HG03039 (cell line): Measurements from ENCODE around the gene WWTR1.
A peak's percentile ranks its signal among the peaks of the same experiment; 100 is the strongest.

Source experiments
- ATAC-seq: cut with Tn5 transposase; IDR thresholded peaks from one replicate; pipeline ENCODE4 v1.9.1; 2021; ENCODE audit warnings: mild to moderate bottlenecking, moderate library complexity; ENCODE audit not compliant: unreplicated experiment

The WWTR1 gene

DNA sequence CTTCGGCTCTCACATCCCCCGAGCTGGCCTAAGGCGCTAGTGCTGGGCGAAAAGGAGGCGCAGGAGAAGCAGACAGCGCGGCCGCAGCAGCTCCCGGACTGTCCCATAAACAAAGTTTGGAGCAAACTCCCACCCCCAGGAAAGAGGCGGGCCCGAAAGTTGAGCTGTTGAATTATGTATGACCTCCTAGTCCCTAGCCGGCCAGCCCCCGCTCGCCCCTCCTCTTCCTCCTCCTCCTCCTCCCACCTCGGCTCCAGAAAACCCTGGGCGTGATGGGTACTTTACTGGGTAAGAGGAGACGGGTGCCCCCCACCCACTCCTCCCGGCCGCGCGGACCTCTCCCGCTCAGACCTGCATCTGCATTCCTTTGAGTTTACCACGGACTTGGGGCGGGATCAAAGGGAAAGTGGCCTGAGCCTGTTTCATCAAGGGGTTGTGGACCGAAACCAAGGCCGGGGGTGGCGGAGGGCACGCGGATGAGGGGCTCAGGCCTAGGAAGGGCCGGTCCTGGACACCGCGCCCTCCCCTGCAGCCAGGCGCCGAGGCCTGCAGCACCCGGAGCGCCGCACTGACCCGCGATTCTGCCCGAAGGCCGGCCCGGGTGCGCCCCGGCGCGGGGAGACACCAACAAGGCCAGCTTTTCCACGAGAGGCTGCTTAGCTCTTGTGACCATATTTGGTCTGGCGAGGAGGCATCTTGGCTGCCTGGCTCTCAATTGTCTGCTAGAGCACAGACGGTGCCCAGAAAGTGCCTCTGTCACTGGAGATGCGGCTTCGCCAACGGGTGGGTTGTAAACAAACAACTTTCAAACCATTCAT, at the start of gene WWTR1:
Gene WWTR1 (minus strand): TSS at position 100 of the 818 bp plus-strand sequence. CDS start 719 bp downstream, outside the sequence.
- ATAC-seq = peak; percentile 71

DNA sequence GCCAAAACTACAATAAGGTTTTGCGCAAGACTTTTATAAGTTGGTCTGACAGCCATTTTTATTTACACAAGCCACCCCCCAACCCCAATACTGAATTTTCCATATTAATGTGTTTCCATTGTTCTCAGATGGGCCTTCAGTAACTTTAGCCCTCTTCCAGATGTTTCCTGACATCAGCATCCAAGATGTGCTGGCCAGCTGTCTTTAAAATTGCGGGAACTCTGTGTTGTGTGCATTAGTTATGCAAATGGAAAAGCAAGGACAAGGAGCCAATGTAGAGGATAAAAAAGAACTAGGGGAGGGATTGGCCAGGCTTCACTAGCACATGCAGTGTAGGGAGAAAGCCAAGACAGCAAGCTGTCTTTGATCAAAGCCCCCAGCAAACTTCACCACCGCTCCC, 49.1 kb upstream of the WWTR1 start:
- no peak for ATAC-seq

DNA sequence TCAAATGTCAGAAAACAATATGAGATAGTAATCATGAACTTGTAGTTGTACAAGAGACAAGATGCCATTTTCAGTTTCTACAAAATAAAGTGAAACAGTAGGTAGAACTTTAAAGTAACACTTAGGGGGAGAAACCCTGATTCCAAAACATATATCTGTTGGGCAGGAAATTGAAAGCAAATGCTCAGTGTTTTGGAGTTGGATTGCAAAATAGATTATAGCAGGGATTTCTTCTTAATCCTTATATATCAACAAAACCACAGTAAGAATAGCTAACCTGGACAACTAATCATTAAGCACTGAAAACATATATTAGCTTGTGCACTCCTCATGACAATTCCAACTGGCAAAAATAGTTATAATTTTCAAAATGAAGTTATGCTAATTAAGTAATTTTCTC, 47.6 kb upstream of the WWTR1 start:
- ATAC-seq = no peak

DNA sequence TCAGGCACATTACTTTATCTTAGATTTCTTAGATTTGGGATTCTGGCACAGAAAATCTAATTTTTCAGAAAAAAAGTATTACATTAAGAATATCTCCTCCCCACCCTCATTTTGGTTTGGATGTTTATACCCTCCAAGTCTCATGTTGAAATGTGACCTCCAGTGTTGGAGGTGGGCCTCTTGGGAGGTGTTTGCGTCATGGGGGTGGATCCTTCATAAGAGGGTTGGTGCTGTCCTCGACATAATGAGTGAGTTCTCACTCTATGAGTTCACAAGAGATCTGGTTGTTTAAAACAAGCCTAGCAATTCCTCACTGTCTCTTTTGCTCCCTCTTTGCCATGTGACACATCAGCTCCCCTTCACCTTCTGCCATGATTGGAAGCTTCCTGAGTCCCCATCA, 45.6 kb upstream of the WWTR1 start:
- ATAC-seq = no peak

DNA sequence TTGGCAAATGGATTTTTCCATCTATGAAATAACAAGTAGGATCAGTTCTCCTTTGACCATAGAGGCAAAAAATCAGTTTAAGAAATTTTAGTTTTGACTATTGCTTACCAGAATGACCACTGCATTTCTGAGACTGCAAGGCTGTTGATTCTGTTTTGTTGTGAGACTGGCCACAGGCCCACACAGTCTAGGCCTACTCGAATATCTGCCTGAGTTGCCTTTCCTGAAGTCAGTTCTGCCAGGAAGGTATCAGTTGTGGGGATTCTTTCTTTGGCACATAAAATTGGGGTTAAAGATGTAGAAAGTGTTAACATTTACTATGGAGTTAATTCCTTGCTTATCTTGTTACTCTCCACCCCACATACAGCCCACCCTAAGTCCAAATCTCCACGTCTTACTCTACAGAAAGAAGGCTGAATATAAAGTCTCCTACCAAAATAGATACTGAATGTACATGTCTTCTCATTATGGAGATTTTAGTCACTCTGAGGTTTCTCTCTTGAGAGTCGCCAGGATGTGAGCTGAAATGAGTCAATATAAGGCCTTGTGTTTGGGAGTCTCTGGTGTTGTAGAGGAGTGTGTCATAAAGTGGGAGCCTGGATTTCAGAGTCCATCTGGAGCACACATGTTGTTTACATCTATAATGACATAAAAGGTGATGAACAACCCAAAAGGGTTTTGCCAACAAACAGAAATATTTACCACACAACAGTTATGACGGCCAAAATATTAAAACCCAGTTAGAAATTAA, 45.0 kb upstream of the WWTR1 start:
- ATAC-seq = no peak

DNA sequence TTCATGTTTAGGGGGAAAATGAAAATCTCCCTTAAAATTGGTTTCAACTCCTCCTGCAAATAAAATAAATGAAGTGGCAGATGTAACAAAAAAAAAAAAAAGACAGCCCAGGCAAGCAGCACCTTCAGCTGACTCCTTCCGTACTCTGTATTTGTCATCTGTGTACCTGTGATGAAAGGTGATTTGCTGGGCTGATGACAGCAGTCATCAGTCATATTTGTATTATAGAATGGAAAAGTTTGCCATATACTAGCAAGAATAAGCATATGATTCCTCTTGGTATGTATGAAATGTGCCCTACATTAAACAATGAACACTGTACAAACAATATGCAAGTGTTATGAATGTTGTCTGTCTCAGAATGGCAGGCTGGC, 44.1 kb upstream of the WWTR1 start:
- ATAC-seq = no peak

DNA sequence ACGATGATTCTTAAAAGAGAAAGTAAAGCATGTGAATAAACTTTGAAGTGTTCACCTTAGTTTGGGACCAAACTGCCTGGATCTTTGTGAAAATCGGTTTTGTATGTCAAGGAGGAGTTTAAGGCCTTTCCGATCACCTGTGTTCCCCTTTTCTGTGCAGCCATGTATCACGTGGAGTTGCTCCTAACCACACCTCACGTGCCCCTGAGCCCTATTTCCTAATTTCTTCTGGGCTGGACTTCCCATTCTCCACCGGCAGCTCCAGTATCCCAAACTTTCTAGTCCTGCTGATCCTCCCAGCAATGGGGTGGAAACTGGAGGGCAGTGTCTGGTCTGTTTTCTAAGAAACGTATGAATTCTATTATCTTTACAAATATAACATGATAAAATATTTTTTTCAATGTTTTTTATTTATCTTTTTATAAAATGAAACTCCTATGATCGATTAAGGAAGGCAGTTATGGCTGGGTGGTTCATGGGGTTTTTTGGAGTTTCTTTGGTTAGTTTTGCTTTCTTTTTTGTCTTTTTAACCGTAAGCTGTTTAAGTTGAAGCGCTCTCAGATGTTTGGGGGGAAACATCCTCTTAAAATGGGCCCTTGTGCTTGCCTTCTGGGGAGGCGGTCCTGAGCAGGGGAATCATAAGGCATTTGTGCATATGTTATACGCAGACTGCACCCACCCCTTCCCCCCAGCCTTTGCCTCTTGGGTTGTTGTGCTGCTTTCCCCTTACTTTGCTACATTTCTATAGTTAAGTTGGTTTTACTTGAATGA, 43.6 kb upstream of the WWTR1 start:
- no peak for ATAC-seq

DNA sequence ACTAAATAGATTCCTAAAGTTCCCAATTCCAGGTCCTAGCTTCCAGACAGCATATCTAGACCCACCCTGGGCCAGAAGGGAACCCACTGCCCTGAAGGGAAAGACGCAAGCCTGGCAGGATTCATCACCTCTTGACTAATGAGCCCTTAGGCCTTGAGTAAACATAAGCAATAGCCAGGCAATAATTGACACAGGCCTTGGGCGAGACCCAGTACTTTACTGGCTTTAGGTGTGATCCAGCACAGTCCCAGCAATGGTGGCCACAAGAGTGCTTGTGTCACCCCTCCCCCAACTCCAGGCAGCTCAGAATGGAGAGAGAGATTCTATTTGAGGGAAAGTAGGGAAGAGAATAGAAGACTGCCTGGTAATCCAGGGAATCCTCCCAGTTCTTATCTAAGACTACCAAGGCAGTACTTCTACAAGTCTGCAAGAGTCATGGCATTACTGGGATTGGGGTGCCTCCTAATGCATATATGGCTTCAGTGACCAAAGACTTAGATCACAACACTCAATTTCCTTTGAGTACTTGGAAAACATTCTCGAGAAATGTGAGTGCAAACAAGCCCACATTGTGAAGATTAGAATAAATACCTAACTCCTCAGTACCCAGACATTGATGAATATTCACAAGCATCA, 30.4 kb upstream of the WWTR1 start:
- ATAC-seq = no peak

DNA sequence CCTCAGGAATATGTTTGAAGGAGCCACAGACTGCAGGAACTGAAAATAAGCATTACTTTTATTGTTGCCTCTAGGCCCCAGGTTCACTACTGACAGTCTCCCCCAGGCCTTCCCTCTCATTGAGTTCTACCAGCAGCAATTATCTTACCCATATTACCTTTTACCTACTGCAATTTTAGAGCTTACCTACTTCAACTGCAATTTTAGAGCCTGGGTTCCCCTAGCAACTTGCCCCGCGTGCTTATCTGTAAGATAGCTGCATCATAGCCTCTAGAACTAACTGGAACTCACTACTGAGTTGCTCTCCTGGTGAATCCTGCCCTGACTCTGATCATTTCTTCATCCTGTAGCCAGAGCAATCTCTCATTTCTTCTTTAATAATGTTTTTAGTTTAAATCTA, 29.2 kb upstream of the WWTR1 start:
- ATAC-seq = no peak

DNA sequence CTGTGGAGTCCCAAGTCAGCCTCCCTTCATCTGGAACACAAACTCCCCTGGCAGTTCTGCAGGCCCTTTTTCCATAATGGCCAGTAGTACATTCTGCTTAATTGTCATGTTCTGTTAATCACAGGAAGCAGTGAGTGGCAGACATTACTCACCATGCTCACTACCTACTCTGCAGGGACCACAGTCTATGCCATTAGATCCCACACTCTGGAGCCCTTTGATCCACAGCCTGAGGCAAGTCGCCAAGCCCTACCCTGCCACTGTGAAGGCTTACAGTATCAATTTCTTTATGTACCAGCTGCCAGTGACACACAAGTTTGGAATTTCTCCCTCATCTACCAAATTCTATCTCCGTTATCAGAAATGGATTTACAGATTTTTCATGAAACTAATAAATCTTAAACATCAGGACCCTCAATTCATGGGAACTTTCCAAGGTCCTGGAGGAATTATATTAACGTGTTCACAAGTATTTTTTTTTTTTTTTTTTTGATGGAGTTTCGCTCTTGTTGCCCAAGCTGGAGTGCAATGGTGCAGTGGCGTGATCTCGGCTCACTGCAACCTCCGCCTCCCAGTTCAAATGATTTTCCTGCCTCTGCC, 20.6 kb upstream of the WWTR1 start:
- ATAC-seq = no peak

DNA sequence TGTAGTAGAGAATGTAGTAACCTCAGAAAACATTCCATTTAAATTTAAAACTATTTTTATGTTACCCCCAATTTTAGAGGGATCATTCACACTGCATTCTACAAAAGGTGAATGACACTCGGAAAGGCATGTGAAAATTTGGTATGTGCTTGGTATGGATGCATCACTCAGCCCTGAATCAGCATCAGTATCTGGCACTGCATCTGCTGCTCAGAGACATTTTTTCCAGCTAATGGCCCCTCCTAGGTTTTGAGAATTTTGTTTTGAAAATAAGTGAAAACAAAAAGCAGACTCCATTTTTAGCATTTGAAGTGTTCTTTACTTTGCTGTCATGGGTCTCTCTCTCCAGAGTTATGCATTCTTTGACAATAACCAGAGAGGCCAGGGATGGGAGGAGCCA, 15.6 kb upstream of the WWTR1 start:
- no peak for ATAC-seq

DNA sequence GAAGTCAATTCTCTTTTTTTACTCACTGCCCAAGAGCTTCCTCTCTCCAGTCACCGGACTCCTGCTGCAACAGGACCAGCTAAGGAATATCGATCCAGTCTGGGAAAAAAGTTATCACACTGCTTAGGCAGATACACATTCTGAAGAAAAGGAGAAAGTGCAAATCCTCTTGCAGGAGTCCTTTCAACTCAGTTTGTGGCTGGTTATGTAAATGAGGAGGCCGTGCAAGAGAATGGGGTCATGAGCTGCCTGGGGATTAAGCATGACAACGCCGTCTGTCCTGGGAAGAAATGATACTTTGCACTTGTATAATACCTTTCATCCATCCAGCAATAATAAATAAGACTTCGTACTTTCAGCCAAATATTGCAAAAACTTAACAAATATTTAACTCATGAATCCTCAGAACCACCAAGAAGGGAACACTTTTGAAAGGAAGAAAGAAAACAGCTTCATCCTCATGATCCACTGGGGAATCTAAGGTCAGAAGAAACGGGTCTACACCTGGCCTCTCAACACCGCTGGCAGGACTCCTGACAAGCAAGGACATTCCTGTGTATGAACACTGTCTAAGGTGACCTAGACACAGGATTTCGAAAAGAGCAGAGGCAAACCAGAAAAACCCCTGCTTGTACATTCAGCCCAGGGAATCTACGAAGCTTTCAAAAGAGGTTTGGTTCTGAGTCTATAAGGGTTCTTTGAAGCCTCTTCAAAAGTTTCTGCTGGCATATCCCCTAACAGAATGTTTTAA, 13.1 kb upstream of the WWTR1 start:
- ATAC-seq = no peak

DNA sequence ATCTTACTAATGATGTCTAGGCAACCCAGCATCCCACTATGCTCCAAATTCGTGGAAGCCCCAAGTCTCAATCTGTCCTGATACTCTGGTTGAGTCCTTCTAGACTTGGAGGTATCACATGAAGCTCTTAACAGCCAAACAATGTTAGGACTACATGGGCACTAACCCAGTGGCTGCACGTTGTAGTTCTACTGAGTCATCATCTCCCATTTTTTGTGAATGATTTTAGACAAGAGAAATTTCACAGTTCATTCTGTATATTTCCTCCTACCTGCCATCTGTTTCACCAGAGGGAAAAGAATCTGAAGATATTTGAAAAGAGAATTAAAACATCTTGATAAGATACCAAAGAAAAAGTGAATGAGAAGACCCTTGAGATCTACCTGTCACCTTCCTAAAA, 9.8 kb upstream of the WWTR1 start:
- ATAC-seq = no peak

DNA sequence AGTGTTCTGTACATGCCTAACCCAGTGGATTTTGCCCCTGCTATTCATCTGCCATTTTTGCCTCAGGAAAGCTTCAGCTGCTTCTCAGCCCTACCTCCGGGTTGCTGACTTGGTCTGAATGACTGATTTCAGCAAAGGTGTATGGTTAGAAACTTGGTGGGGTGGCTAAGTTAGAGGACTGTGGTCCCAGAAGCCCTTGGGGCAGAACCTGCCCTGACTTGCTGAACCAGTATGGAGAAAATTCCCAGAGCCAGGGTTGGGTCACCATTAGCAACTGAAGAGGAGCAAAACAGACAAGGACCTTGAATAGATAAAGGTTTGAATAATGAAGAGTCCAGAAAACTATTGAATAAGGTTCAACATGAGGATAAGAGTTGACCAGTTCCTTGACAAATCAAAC, 6.1 kb upstream of the WWTR1 start:
- no peak for ATAC-seq

DNA sequence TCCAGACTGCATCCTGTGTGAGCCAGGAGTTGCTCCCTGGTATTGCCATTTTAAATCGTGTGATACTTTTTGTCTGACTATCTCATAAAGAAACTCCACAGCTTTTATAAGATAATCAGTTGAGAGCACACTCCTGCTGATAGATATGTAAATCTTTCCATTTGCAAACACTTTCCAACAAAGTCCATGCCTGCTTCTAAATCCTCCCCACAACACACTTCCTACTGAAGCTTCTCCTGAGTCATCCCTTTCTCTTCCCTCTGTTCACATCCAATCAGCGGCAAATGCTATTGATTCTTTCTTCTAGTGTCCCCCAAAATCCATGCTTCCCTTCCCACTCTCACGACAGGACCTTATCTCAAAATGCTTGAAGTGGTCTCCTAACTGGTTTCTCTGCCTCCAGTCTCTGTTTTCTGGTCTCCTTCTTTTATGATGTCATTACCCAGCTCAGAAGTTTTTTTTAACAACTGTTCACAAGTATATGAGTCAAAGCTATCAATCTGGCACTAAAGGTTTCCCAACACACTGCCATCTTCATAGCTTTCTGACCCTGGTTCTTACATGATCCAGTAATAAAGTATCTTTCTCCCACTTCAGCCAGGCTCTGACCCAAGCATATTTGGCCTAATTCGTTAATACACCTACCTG, 4.5 kb upstream of the WWTR1 start:
- no peak for ATAC-seq

DNA sequence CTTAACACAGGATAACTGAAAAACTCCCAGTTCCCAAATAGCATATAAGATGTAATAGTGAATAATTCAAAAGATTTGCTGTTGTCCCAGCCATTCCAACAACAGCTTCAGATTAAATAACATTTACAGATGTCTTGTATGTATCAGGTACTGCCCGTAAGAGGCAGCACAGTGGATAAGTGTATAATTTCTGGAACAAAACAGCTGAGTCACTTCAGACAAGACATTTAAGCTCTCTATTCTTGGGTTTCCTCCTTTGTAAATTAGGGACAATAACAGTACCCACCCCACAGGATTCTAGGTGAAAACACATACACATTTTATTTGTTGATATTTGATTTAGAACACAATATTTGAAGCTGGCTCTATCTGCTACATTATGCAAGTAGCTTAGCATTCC, 2.6 kb upstream of the WWTR1 start:
- no peak for ATAC-seq

DNA sequence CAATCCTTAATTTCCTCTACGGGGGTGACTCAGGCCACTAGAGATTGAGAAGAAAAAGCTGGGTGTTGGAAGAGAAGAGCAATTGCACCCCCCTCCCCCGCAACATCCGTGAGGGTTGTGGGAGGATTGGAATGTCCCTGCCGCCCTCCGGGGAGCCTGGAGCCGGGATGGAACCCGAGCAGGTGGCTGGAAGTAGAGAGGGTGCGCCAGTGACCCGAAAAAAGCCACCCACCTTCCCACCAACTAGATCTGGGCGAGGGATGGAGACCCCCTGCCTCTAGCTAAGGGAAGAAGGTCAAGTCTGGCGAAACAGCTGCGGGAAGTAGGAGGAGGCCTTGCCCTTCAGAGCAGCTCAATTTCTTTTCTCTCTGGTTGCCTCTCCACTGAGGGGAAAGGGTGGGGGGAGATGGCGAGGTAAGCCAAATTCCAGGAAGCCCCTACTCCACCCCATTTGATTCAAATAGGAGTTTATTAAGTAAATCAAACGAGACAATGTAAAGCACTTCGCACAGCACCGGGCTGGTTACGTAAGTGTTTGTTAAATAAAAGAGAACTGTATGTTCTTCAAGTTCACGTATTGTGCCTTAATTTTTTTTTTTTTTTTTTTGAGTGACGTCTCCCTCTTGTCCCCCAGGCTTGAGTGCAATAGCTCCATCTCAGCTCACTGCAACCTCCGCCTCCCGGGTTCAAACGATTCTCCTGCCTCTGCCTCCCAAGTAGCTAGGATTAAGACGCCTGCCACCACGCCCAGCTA, 1.1 kb upstream of the WWTR1 start:
- peak; percentile 5 for ATAC-seq

DNA sequence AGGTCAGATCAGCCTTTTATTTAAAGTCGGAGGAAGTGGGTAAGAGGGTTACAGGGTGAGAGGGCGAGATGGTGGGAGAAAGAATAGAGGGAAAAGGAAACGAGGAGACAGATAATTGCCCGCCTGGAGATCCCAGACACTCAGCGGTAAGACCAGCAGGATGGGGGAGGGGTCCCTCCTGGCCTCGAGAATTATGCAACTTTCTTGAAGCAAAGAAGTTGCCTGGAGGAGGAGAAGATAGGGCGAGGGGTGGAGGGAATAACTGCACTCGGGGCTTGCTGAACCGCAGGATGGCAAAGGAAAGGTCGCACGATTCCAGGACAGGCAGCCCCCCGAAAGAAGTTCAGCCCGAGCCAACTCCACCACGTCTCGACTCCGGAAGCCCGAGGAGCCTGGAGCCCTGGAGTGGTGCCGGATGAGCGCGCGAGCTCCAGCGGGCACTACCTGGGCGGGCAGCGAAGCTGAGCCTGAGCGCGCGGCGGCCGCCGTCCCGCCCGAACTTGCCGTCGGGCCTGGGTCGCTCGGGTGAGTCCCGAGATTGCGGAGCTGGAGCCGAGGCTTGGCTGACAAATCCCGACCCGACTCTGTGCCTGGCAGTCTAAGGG, 402 bp downstream of the WWTR1 start:
- ATAC-seq = peak; percentile 22
